COR-L47 (cell line): ENCODE data around the gene INHA.

ENCODE experiments used
- DNase-seq: peaks from one replicate; lab custom pipeline; 2025; lab: John Stamatoyannopoulos, UW

INHA gene

DNA sequence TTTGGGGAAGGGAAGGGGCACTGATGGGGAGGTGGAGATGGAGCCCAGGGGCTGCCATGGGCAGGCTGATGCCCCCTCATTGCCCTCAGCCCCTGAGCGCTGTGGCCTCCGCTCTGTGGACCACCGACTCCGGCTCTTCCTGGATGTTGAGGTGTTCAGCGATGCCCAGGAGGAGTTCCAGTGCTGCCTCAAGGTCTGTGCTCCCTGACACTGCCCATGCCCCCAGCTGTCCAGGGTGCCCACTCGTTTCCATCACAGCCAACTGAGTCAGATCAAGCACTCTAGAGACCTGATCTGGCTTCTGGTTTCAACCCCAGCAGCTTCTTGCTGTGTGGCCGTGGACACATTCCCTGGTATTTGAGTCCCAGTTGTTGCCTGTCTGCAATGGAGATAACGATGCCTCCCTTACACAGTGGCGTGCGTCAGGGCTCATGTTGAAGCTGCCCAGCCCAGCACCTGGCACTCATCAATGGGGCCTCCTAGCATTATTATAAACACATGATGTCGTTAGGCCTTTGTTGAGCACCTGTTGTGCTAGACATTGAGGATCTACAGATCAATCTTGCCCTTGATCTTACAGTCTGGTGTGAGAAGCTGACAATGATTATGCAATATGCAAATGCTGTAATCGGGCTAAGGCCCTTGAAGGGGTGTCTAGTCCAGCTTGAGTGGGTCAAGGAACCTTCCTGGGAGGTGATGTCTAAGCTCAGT lies 39.9 kb downstream of the INHA start:
- peak; percentile 6 for DNase-seq

DNA sequence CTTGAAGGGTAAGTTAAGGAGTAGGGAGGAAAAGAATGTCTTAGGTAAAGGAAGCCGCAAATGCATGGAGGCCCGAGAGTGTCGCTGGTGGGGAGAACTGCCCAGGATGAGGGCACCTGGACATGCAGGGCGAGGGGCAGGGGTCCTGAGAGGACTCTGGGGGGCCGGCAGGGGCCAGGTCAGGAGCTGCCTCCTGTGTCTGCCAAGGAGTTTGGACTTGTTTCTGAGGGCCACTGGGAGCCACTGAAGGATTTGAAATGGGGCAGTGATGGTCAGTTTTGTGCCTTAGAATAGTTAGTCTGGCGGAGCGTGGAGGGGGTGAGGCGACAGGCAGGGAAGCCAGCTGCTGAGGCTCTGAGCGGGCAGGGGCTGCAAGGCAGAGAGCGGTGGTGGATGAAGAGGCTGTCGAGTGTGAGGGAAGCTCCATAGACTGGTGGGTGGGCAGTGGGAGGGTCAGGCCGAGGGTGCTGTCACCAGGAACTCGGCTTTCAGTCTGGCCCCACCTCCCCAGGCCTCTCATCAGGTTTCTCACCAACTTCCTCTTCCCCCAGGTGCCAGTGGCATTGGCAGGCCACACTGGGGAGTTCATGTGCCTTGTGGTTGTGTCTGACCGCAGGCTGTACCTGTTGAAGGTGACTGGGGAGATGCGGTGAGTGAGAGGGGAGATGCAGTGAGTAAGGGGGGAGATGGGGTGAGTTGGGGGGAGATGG lies 40.6 kb downstream of the INHA start:
- DNase-seq = no peak

GRCh38 chr2:219613461-219614070 lies 41.5 kb downstream of the INHA start:
- DNase-seq = no peak

DNA sequence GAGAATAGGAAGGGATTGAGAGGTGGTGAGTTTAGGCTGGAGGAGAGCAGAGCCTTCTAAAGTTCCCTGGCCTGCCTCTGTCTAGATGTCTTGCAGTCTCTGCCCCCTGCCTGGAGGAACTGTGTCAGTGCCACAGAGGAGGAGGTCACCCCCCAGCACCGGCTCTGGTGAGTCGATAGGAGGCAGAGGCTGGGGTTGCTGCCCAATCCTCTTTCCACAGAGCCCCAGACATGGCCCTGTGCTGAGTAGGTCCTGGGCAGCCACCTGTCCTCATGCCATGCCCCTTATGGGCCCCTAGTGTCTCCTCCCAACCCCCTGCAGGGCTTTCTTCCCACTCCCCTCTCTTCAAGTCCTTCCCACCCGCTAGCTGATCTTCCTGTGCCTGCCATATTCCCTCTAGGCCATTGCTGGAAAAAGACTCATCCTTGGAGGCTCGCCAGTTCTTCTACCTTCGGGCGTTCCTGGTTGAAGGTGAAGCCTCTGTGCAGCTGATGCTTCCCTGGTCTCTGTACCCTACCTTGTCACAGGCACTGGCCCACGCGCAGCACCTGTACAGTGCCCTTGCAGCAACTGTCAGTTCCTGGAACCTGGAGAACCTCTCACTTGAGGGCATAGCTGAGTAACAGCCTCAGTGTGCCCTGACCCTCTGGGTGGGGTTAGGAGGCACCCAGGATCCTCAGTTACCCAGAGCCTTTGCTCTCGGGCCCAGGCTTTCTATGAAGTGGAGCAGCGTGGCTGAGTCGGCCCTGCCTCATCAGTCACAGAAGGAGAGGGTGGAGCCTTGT lies 42.2 kb downstream of the INHA start:
- no peak for DNase-seq

DNA sequence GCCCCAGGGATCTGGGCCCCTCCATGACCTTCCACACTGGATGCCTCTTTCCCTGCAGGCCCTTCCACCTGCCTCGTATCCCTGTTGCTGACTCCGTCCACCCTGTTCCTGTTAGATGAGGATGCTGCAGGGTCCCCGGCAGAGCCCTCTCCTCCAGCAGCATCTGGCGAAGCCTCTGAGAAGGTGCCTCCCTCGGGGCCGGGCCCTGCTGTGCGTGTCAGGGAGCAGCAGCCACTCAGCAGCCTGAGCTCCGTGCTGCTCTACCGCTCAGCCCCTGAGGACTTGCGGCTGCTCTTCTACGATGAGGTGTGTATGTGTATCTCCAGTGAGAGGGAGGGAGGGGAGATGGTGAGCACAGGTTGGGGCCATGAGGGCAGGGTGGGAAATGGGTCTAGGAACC lies 42.9 kb downstream of the INHA start:
- DNase-seq = no peak

- no peak for DNase-seq
Measured at GRCh38 chr2:219615894-219616293, 43.8 kb downstream of the INHA start.

GRCh38 chr2:219616550-219616949 lies 44.4 kb downstream of the INHA start:
- DNase-seq = no peak

- DNase-seq = no peak
Measured at GRCh38 chr2:219618733-219619122, 46.6 kb downstream of the INHA start.

DNA sequence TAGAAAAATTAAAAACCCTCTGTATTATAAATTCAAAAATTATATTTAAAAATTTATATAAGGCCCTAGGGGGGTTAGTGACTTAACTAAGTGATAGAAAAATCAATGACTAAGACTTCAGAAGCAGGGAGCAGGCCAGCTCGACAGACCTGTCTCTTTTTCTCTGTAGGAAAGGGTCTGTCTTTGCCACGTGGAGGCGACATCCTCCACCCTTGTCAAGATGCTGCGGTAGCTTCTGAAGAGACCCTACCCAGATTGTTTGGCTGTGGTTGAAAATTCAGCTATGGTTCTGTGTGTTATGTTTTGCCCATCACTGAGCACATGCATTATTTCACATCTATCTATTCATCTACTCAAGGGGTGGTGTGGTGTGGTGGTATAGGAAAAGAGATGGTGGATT lies 47.1 kb downstream of the INHA start:
- DNase-seq = no peak

GRCh38 chr2:219620546-219620945 lies 48.4 kb downstream of the INHA start:
- no peak for DNase-seq

- DNase-seq = no peak
Measured at GRCh38 chr2:219621935-219622334, 49.8 kb downstream of the INHA start.

DNA sequence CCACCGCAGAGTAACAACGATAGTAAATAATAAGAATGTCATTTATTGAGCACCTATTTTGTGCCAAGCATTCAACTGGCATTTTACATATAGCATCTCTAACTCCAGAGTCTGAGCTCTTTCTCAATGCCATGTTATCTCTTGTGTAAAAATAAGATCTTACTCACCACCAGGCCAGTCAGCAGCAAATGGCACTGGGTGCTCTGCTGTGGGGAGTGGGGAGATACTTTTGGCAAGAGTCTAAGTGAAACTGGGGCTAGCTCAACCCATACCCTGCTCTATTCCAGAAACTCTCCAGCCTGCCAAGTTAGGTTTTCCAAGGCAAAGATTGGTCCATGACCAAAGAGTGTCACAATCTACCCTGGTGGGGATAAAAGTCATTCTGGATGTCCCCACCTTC lies 50.4 kb downstream of the INHA start:
- DNase-seq = no peak

- DNase-seq = no peak
Measured at GRCh38 chr2:219624565-219624964, 52.5 kb downstream of the INHA start.

- no peak for DNase-seq
Measured at GRCh38 chr2:219625179-219625578, 53.1 kb downstream of the INHA start.
